Osteoblast (primary cell): ENCODE measurements around the gene MANBA. TPM values are rescaled to one million over a fixed set of nuclear protein-coding genes. Genes with fewer than 3 reads are reported as not detected.

Experiments used
- DNase-seq: peaks from one replicate; pipeline ENCODE4 v3.0.0; 2011; ENCODE audit warnings: low spot score, mixed read lengths; ENCODE audit not compliant: insufficient read length; ENCODE audit errors: missing footprints
- H2AFZ ChIP-seq: 2 replicates; pipeline ENCODE4 v1.6.0; 2011; ENCODE audit warnings: mild to moderate bottlenecking, low read length
- H3K27ac ChIP-seq: 2 replicates; pipeline ENCODE4 v1.5.1; 2011; ENCODE audit warnings: mild to moderate bottlenecking, low read depth, low read length, moderate library complexity
- H3K27me3 ChIP-seq: 2 replicates; pipeline ENCODE4 v1.6.0; 2012; ENCODE audit warnings: mild to moderate bottlenecking, control low read depth, inconsistent platforms, low read length, moderate library complexity; ENCODE audit not compliant: insufficient read depth
- H3K36me3 ChIP-seq: 2 replicates; pipeline ENCODE4 v1.5.1; 2011; ENCODE audit warnings: mild to moderate bottlenecking, low read length, control low read depth, moderate library complexity; ENCODE audit not compliant: insufficient read depth
- H3K4me1 ChIP-seq: 2 replicates; pipeline ENCODE4 v1.5.1; 2011; ENCODE audit warnings: mild to moderate bottlenecking, low read length, control low read depth, moderate library complexity; ENCODE audit not compliant: insufficient read depth
- H3K4me2 ChIP-seq: 2 replicates; pipeline ENCODE4 v1.6.0; 2011; ENCODE audit warnings: mild to moderate bottlenecking, low read length; ENCODE audit not compliant: insufficient read depth
- H3K4me3 ChIP-seq: fragments of 200-600 bp; sonication (generic); 3 replicates; pipeline ENCODE4 v1.5.1; 2012; ENCODE audit warnings: mild to moderate bottlenecking, low read length, inconsistent platforms; ENCODE audit not compliant: insufficient read depth
- H3K79me2 ChIP-seq: 2 replicates; pipeline ENCODE4 v1.6.0; 2012; ENCODE audit warnings: mild to moderate bottlenecking, low read length, control low read depth, inconsistent platforms; ENCODE audit not compliant: insufficient read depth
- H3K9me3 ChIP-seq: 2 replicates; pipeline ENCODE4 v1.5.1; 2011; ENCODE audit warnings: low read depth, low read length, control low read depth
- H4K20me1 ChIP-seq: 2 replicates; pipeline ENCODE4 v1.6.0; 2012; ENCODE audit warnings: mild to moderate bottlenecking, low read length, control low read depth; ENCODE audit not compliant: insufficient read depth
- CTCF ChIP-seq: IDR thresholded peaks from 2 replicates; pipeline ENCODE4 v1.5.1; 2011; ENCODE audit warnings: mild to moderate bottlenecking, low read depth, low read length, moderate library complexity; ENCODE audit errors: extremely low read depth
- total RNA-seq: library from RNA; depleted of rRNA; stranded (reverse); fragments of >200 nt; gene quantifications from 2 replicates; pipeline ENCODE4 v1.2.3, GENCODE V29; 2012

MANBA gene
- total RNA-seq, 1 donor: 64.1 TPM

GRCh38 chr4:102684610-102685052 is 76.1 kb downstream of the MANBA start:
- H3K79me2 ChIP-seq: no peaks in the 10 kb centered on the region
- H3K27me3 ChIP-seq: no peaks in the 10 kb centered on the region
- H3K4me2 ChIP-seq: no peak overlapping the region
- H3K9me3 ChIP-seq: no peaks in the 10 kb centered on the region
- no peak for DNase-seq
- H2AFZ ChIP-seq: no peak overlapping the region
- no peak overlapping the region for H3K27ac ChIP-seq
- no peak for TF ChIP-seq CTCF
- peaks cover 5% of the 10 kb centered on the region for H3K4me1 ChIP-seq
- no peaks in the 10 kb centered on the region for H3K36me3 ChIP-seq
- H4K20me1 ChIP-seq: no peaks in the 10 kb centered on the region
- no peak overlapping the region for H3K4me3 ChIP-seq

GRCh38 chr4:102683881-102684609 is 76.7 kb downstream of the MANBA start:
- Histone ChIP-seq H3K36me3 (no peaks in the 10 kb centered on the region), H4K20me1 (no peaks in the 10 kb centered on the region), H3K4me2 (no peak overlapping the region), H3K9me3 (no peaks in the 10 kb centered on the region), H3K27ac (no peak overlapping the region), H2AFZ (no peak overlapping the region), H3K4me3 (no peak overlapping the region), H3K27me3 (no peaks in the 10 kb centered on the region), H3K79me2 (no peaks in the 10 kb centered on the region), H3K4me1 (peaks cover 5% of the 10 kb centered on the region)
- no peak for DNase-seq
- TF ChIP-seq CTCF: no peak

GRCh38 chr4:102678695-102679335 is 82.0 kb downstream of the MANBA start:
- no peaks in the 10 kb centered on the region for H3K36me3 ChIP-seq
- no peaks in the 10 kb centered on the region for H4K20me1 ChIP-seq
- no peak overlapping the region for H3K4me3 ChIP-seq
- no peak overlapping the region for H3K4me2 ChIP-seq
- H3K4me1 ChIP-seq: no peaks in the 10 kb centered on the region
- DNase-seq: no peak
- no peak for TF ChIP-seq CTCF
- H3K9me3 ChIP-seq: no peaks in the 10 kb centered on the region
- H3K27ac ChIP-seq: no peak overlapping the region
- H2AFZ ChIP-seq: no peak overlapping the region
- H3K27me3 ChIP-seq: no peaks in the 10 kb centered on the region
- H3K79me2 ChIP-seq: no peaks in the 10 kb centered on the region

GRCh38 chr4:102678107-102678506 is 82.7 kb downstream of the MANBA start:
- no peaks in the 10 kb centered on the region for H3K4me1 ChIP-seq
- no peak overlapping the region for H3K4me3 ChIP-seq
- no peak overlapping the region for H3K27ac ChIP-seq
- no peaks in the 10 kb centered on the region for H3K27me3 ChIP-seq
- H3K79me2 ChIP-seq: no peaks in the 10 kb centered on the region
- H3K9me3 ChIP-seq: no peaks in the 10 kb centered on the region
- no peak for TF ChIP-seq CTCF
- no peak overlapping the region for H2AFZ ChIP-seq
- no peak for DNase-seq
- no peaks in the 10 kb centered on the region for H3K36me3 ChIP-seq
- H3K4me2 ChIP-seq: no peak overlapping the region
- H4K20me1 ChIP-seq: no peaks in the 10 kb centered on the region
